GM21528 (cell line): ENCODE data around the gene INTS15.

Experiments
- ATAC-seq: cut with Tn5 transposase; IDR thresholded peaks from one replicate; pipeline ENCODE4 v1.9.1; 2021; ENCODE audit warnings: mild to moderate bottlenecking, moderate library complexity; ENCODE audit not compliant: unreplicated experiment, low FRiP score

INTS15 gene

GRCh38 chr7:6654842-6655610, 65.2 kb downstream of the INTS15 start:
- ATAC-seq: no peak

- ATAC-seq: no peak
Measured at GRCh38 chr7:6655636-6656385, 66.0 kb downstream of the INTS15 start.

GRCh38 chr7:6656413-6656812, 66.6 kb downstream of the INTS15 start:
- ATAC-seq: no peak
